Activated T-cell treated with anti-CD3 and anti-CD28 coated beads, Interleukin-2, amount 50 U/mL, for 4 hours (primary cell): ENCODE results near the gene TRANK1. TPM values are rescaled to one million over a fixed set of nuclear protein-coding genes. Genes with fewer than 3 reads are reported as not detected.
"Not testable (repeated sequence)": the region's sequence is repeated elsewhere in the genome, so short reads cannot be mapped to it uniquely, and the experiment has no call there.

Source experiments
- ATAC-seq, 2 donors: fragments of 200-7000 bp; cut with Tn5 transposase; one replicate each; pipeline ENCODE4 v1.10.0; 2021
- DNase-seq: peaks from one replicate; pipeline ENCODE4 v3.0.0-alpha.2; 2020
- H3K27me3 Mint-ChIP-seq: one replicate; pipeline ENCODE4 v1.8.0; 2021; ENCODE audit warnings: low read depth, mixed read lengths
- H3K36me3 Mint-ChIP-seq: one replicate; pipeline ENCODE4 v1.8.0; 2022; ENCODE audit warnings: mixed read lengths; ENCODE audit not compliant: insufficient read depth
- H3K4me1 Mint-ChIP-seq: one replicate; pipeline ENCODE4 v1.8.0; 2021; ENCODE audit warnings: low read depth, mixed read lengths
- H3K4me3 Mint-ChIP-seq: one replicate; pipeline ENCODE4 v1.8.0; 2021; ENCODE audit warnings: mild to moderate bottlenecking, moderate library complexity, mixed read lengths
- H3K9me3 Mint-ChIP-seq: one replicate; pipeline ENCODE4 v1.8.0; 2021; ENCODE audit warnings: mixed read lengths
- total RNA-seq, 3 donors: library from RNA; stranded (reverse); gene quantifications; one replicate each; pipeline ENCODE4 v1.2.1, GENCODE V29; 2021

Gene TRANK1
- total RNA-seq, 3 donors from 2014 or later: 2.2 to 3.8 (median 2.7) TPM

DNA sequence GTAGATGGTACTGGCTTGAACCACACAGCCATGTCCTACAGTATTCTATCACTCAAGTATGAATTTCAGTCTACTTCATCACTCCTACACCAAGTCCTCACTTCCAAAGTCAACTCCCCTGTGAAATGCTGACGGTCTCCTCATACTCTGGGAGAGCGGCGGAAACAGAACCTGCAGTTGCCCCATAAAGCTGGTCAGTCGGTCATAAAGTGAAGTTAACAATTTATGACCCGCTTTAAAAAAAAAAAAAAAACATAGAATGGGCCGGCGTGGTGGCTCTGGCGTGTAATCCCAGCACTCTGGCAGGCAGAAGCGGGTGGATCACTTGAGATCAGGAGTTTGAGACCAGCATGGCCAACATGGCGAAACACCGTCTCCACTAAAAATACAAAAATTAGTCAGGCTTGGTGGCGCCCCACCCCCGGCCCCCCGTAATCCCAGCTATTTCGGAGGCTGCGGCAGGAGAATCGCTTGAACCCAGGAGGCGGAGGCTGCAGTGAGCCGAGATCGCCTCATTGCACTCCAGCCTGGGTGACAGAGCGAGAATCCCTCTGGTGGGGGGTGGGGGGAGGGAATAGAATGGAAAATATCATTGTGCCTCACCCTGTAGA lies 2.1 kb downstream of the TRANK1 start:
- ATAC-seq (no peak), DNase-seq (no peak)
- peaks cover 18% of the 10 kb centered on the region for H3K4me1 Mint-ChIP-seq

GRCh38 chr3:36941658-36942057 lies 3.2 kb downstream of the TRANK1 start:
- H3K4me1 Mint-ChIP-seq: peaks cover 16% of the 10 kb centered on the region
- H3K36me3 Mint-ChIP-seq: peaks cover 3% of the 10 kb centered on the region
- no peak overlapping the region for H3K4me3 Mint-ChIP-seq
- no peak for DNase-seq
- no peaks in the 10 kb centered on the region for H3K9me3 Mint-ChIP-seq
- ATAC-seq: no peak
- H3K27me3 Mint-ChIP-seq: no peaks in the 10 kb centered on the region

More for the DNA sequence above, 2.1 kb downstream of the TRANK1 start:
- Mint-ChIP-seq H3K27me3 (no peaks in the 10 kb centered on the region), H3K9me3 (peaks cover 1% of the 10 kb centered on the region), H3K36me3 (peaks cover 3% of the 10 kb centered on the region), H3K4me3 (no peak overlapping the region)

DNA sequence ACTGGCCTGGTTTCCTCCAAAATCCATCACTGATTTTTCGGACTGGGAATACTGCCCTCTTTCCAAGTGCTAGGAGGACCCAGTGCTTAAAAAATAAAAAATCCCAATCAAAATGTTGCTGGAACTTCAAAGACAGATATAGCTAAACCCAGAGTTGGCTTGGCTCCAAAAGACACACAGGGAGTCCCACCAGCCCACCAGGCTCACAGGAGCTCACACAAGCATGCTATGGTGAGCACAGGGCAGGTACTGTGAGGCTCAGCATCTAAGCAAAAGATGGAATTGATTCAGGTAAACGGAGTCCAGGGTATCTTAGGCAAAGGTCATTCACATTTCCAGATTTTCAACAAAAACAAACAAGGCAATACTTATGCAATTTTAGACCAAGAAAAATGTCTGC lies 3.7 kb downstream of the TRANK1 start:
- H3K4me1 Mint-ChIP-seq: peaks cover 16% of the 10 kb centered on the region
- H3K27me3 Mint-ChIP-seq: no peaks in the 10 kb centered on the region
- DNase-seq (no peak), ATAC-seq (no peak)
- H3K9me3 Mint-ChIP-seq: no peaks in the 10 kb centered on the region
- no peak overlapping the region for H3K4me3 Mint-ChIP-seq
- H3K36me3 Mint-ChIP-seq: peaks cover 3% of the 10 kb centered on the region

- peaks cover 7% of the 10 kb centered on the region for H3K4me1 Mint-ChIP-seq
- no peaks in the 10 kb centered on the region for H3K9me3 Mint-ChIP-seq
- no peak for ATAC-seq
- no peak overlapping the region for H3K4me3 Mint-ChIP-seq
- peaks cover 4% of the 10 kb centered on the region for H3K36me3 Mint-ChIP-seq
- no peaks in the 10 kb centered on the region for H3K27me3 Mint-ChIP-seq
- DNase-seq: no peak
Observed at GRCh38 chr3:36937492-36937891, 7.4 kb downstream of the TRANK1 start.

GRCh38 chr3:36933540-36934296 lies 11.1 kb downstream of the TRANK1 start:
- H3K27me3 Mint-ChIP-seq: no peaks in the 10 kb centered on the region
- H3K4me1 Mint-ChIP-seq: peaks cover 1% of the 10 kb centered on the region
- no peaks in the 10 kb centered on the region for H3K9me3 Mint-ChIP-seq
- H3K36me3 Mint-ChIP-seq: peaks cover 11% of the 10 kb centered on the region
- no peak overlapping the region for H3K4me3 Mint-ChIP-seq
- ATAC-seq (no peak), DNase-seq (no peak)

DNA sequence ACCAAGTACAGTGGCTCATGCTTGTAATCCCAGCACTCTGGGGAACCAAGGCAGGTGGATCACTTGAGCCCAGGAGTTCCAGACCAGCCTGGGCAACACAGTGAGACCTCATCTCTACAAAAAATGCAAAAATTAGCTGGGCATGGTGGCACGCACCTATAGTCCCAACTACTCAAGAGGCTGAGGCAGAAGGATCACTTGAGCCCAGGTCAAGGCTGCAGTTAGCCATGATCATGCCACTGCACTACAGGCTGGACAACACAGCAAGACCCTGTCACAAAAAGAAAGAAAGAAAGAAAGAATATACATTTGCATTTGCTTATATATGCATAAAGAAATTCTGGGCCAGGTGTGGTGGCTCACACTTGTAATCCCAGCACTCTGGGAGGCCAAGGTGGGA lies 13.4 kb downstream of the TRANK1 start:
- H3K4me1 Mint-ChIP-seq: not testable (repeated sequence)
- H3K36me3 Mint-ChIP-seq: peaks cover 13% of the 10 kb centered on the region

DNA sequence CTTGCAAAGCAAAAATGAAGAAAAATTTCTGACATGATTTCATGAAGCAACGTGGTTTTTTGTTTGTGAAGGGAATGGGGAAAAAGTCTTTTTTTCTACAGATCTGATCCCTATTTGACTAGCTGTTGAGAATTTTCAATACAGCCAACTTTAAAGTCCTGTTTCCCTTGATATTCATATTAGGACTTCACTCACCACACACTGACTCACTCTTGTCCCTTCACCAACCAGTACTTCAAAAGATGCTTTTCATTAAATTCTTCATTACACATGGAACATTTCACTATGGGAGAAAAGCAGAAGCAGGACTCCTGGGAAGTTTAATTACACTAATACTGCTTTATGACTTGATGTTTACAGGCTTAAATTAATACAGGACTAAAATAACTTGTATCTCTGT lies 16.6 kb downstream of the TRANK1 start:
- no peaks in the 10 kb centered on the region for H3K27me3 Mint-ChIP-seq
- no peak for DNase-seq
- ATAC-seq: no peak
- H3K4me3 Mint-ChIP-seq: no peak overlapping the region
- peaks cover 6% of the 10 kb centered on the region for H3K4me1 Mint-ChIP-seq
- H3K36me3 Mint-ChIP-seq: peaks cover 14% of the 10 kb centered on the region
- H3K9me3 Mint-ChIP-seq: no peaks in the 10 kb centered on the region

More for the DNA sequence above, 13.4 kb downstream of the TRANK1 start:
- H3K27me3 Mint-ChIP-seq, H3K4me3 Mint-ChIP-seq, H3K9me3 Mint-ChIP-seq, DNase-seq, ATAC-seq: not testable (repeated sequence)

DNA sequence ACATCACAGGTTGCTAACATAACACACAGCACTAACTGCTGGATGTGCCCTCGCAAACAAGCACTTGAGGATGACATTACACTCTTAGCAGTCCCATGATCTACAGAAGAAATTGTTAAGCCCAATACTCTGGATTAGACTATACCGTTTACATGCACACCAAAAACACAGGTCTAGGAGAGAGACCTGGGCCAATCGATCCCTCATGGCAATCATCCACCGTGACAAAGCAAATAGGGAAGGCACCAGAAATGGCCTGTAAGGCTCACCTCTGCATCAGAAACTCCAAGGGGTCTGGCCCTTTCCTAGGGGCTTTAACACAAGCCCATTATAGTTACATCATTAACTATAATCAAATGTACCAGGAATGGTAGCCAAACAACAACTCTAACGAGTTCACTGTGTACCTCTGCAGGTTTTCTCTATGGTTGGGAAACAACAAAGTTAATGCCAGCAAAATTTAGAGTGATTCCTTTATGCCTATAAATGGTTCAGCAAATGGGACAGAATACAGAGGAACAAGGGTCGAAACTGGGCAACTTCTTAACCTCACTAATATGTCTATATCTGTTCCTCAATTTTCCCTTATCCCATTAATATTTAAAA lies 18.5 kb downstream of the TRANK1 start:
- H3K27me3 Mint-ChIP-seq: no peaks in the 10 kb centered on the region
- peaks cover 16% of the 10 kb centered on the region for H3K36me3 Mint-ChIP-seq
- H3K4me3 Mint-ChIP-seq: no peak overlapping the region
- peaks cover 11% of the 10 kb centered on the region for H3K4me1 Mint-ChIP-seq
- no peak for DNase-seq
- no peak for ATAC-seq
- H3K9me3 Mint-ChIP-seq: peaks cover 2% of the 10 kb centered on the region

DNA sequence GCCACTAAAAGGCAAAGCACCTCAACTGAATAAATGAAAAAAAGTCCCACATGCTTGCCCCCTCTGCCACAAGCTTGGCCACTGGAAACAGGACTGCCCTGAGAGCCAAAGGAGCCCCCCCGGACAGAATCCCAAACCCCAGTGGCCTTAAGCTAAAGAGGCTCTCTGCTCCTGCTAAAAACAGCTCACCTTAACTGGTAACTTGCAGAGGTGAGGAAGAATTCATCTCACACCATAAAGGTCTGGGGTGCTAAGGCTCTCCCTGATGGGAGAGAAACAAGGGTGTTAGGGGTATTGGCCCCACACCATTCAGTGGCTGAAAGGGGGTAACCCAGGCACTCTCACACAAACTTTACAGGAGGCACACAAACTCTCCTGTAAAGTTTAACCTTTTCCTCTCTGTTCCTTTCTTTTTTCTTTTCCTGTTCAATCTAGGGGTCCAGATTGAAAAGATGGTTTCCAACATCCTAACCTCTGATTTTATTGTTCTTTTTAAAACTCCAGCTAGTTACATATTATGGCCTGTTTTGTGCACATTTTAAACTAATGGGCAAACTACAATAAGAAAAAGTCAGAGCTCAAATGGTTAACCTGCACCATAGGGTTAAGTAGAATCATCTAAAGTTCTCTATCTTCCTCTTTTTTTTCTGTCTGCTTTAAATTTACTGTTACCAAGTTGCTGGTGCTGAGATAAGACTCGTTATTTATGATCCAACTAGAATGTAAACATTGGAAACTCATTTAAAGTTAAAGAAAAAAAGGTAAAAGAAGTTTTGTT lies 19.9 kb downstream of the TRANK1 start:
- ATAC-seq (no peak), DNase-seq (no peak)
- no peaks in the 10 kb centered on the region for H3K27me3 Mint-ChIP-seq
- peaks cover 19% of the 10 kb centered on the region for H3K36me3 Mint-ChIP-seq
- peaks cover 11% of the 10 kb centered on the region for H3K4me1 Mint-ChIP-seq
- no peak overlapping the region for H3K4me3 Mint-ChIP-seq
- H3K9me3 Mint-ChIP-seq: peaks cover 12% of the 10 kb centered on the region

DNA sequence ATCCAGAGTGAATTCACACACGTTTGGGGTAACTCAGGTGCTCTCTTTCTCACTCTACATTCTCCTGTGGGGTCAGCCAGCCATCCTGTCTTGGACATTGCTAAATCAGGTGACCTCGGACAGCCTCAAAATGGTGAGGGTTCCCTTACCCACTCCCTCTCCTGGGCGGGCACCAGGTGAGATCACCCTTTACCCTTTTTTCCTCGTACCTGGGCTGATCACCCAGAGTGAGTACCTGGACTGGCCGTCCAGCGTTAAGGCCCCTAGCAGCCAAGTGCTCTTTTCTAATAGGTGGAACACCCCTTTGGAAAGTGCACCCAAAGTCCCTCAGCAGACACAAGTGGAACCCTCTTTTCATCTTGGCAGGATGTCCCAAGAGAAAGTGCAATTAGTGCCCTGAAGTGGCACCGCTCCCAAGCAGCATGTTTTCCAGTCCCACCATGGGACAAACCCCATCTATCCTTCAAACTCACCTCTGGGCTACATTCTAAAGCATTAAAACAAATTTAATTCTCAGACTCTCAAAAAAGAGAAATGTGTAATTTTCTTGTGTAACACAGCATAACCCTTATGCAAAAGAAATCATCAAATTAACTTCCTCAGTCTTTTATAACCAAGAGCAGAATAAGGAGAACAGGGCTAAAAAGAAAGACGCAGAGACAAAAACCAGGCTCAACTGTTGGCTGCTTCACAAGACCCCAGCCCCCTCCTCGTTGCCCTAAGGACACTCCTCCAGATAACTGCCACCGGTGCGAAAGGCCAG lies 20.7 kb downstream of the TRANK1 start:
- H3K36me3 Mint-ChIP-seq: peaks cover 15% of the 10 kb centered on the region
- H3K4me3 Mint-ChIP-seq: no peak overlapping the region
- H3K4me1 Mint-ChIP-seq: peaks cover 13% of the 10 kb centered on the region
- no peaks in the 10 kb centered on the region for H3K27me3 Mint-ChIP-seq
- peaks cover 12% of the 10 kb centered on the region for H3K9me3 Mint-ChIP-seq
- no peak for DNase-seq
- ATAC-seq: no peak

GRCh38 chr3:36923523-36923943 lies 21.3 kb downstream of the TRANK1 start:
- Mint-ChIP-seq H3K4me1 (peaks cover 17% of the 10 kb centered on the region), H3K36me3 (peaks cover 15% of the 10 kb centered on the region), H3K4me3 (no peak overlapping the region), H3K9me3 (peaks cover 12% of the 10 kb centered on the region), H3K27me3 (no peaks in the 10 kb centered on the region)
- DNase-seq (no peak), ATAC-seq (no peak)

DNA sequence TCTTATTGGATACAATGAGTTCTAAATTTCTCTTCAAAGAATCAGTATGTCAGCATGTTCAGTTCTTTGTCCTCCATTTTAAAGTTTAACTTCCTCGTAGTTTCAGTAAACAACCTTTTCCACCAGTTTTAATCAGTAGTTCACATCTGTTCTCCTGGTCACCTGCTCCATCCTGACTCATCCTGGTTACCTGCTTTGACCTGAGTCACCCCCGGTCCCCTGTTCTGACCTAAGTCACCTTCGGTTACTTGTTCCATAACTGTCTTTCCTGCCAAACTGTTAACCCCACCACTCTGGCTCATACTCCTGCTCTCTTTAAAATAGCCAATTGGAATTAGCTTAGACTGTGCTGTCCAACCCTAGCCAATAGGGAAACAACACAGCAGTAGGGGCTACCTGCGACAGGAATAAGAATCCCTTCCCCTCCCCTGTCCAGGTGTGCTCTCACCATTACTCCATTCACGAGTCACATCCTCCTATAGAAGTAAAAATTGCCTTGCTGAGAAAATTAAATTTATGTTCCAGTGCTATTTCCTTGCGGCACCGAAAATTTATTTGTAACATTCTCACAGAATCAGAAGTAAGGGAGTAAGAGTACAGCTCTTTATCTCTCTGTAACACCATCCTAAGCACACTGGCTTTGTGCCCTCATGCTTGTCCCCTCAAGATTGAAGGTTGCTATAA lies 23.8 kb downstream of the TRANK1 start:
- Mint-ChIP-seq H3K36me3 (peaks cover 12% of the 10 kb centered on the region), H3K27me3 (no peaks in the 10 kb centered on the region), H3K4me3 (no peak overlapping the region), H3K4me1 (peaks cover 30% of the 10 kb centered on the region), H3K9me3 (peaks cover 12% of the 10 kb centered on the region)
- no peak for DNase-seq
- ATAC-seq: no peak

GRCh38 chr3:36919439-36920160 lies 25.3 kb downstream of the TRANK1 start:
- H3K4me3 Mint-ChIP-seq: no peak overlapping the region
- peaks cover 12% of the 10 kb centered on the region for H3K9me3 Mint-ChIP-seq
- DNase-seq (no peak), ATAC-seq (no peak)
- no peaks in the 10 kb centered on the region for H3K27me3 Mint-ChIP-seq
- peaks cover 28% of the 10 kb centered on the region for H3K4me1 Mint-ChIP-seq
- peaks cover 12% of the 10 kb centered on the region for H3K36me3 Mint-ChIP-seq
